Measurements from ENCODE around the gene THADA.

THADA gene

GRCh38 chr2:43383533-43383932, 212.3 kb downstream of the THADA start:
- Histone ChIP-seq H3K4me2 (ENCODE audit: low read length) (no peak overlapping the region), H4K20me1 (ENCODE audit: control insufficient read depth, insufficient read depth, low read depth, low read length) (no peaks in the 10 kb centered on the region), H3K9me2 (replicated peaks; ENCODE audit: control insufficient read depth, low read length) (no peaks in the 10 kb centered on the region), H3K9me3 (ENCODE audit: control insufficient read depth, insufficient read depth, low read length) (no peaks in the 10 kb centered on the region), H3K4me3 (ENCODE audit: low read length) (no peak overlapping the region), H3K27me3 (ENCODE audit: control insufficient read depth, low read length) (no peaks in the 10 kb centered on the region), H3K4me1 (ENCODE audit: control insufficient read depth, low read length) (no peaks in the 10 kb centered on the region), H3F3A (ENCODE audit: control insufficient read depth, insufficient read depth) (no peaks in the 10 kb centered on the region), H3K27ac (ENCODE audit: low read depth, low read length) (no peak overlapping the region), H3K36me3 (ENCODE audit: control insufficient read depth, low read length) (peaks cover 4% of the 10 kb centered on the region; the same call in 1 of the 2 replicates), H3K79me2 (ENCODE audit: control insufficient read depth, low read length) (no peaks in the 10 kb centered on the region)
- TF ChIP-seq EZH2phosphoT487 (IDR thresholded peaks at IDR 0.05; ENCODE audit: borderline replicate concordance, low read length), result no peak
- TF ChIP-seq, protein P1, sequence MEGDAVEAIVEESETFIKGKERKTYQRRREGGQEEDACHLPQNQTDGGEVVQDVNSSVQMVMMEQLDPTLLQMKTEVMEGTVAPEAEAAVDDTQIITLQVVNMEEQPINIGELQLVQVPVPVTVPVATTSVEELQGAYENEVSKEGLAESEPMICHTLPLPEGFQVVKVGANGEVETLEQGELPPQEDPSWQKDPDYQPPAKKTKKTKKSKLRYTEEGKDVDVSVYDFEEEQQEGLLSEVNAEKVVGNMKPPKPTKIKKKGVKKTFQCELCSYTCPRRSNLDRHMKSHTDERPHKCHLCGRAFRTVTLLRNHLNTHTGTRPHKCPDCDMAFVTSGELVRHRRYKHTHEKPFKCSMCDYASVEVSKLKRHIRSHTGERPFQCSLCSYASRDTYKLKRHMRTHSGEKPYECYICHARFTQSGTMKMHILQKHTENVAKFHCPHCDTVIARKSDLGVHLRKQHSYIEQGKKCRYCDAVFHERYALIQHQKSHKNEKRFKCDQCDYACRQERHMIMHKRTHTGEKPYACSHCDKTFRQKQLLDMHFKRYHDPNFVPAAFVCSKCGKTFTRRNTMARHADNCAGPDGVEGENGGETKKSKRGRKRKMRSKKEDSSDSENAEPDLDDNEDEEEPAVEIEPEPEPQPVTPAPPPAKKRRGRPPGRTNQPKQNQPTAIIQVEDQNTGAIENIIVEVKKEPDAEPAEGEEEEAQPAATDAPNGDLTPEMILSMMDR (IDR thresholded peaks at IDR 0.05; ENCODE audit: low read depth, low read length, poor library complexity, severe bottlenecking), result no peak

GRCh38 chr2:43379494-43379893, 216.3 kb downstream of the THADA start:
- Histone ChIP-seq H3K4me2 (ENCODE audit: low read length) (no peak overlapping the region), H3K4me1 (ENCODE audit: control insufficient read depth, low read length) (no peaks in the 10 kb centered on the region), H3K27ac (ENCODE audit: low read depth, low read length) (no peak overlapping the region), H3K9me3 (ENCODE audit: control insufficient read depth, insufficient read depth, low read length) (no peaks in the 10 kb centered on the region), H3K36me3 (ENCODE audit: control insufficient read depth, low read length) (peaks cover 4% of the 10 kb centered on the region; the same call in 1 of the 2 replicates), H3K4me3 (ENCODE audit: low read length) (no peak overlapping the region), H3K79me2 (ENCODE audit: control insufficient read depth, low read length) (no peaks in the 10 kb centered on the region), H4K20me1 (ENCODE audit: control insufficient read depth, insufficient read depth, low read depth, low read length) (no peaks in the 10 kb centered on the region), H3K9me2 (replicated peaks; ENCODE audit: control insufficient read depth, low read length) (no peaks in the 10 kb centered on the region), H3F3A (ENCODE audit: control insufficient read depth, insufficient read depth) (no peaks in the 10 kb centered on the region), H3K27me3 (ENCODE audit: control insufficient read depth, low read length) (no peaks in the 10 kb centered on the region)
- TF ChIP-seq, protein P1 (IDR thresholded peaks at IDR 0.05; ENCODE audit: low read depth, low read length, poor library complexity, severe bottlenecking), result no peak
- TF ChIP-seq EZH2phosphoT487 (IDR thresholded peaks at IDR 0.05; ENCODE audit: borderline replicate concordance, low read length), result no peak

DNA sequence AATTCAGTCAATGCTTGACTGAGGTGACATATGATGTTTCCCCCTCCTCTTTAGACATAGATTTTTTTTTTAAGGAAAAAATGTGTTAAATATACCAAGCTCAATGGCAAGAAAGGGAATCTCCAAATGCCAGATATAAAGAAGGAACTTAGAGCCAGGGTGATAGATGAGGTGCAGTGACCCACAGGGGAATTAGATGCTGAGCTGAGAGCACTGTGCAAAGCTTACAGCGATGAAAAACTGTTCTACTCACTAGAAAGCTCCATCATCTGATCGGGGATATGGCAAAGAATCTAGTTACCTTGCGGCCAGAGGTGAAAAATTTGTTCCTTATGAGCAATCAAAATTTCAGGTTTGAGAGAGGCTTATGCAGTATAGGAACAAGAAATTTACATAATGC, 218.5 kb downstream of the THADA start:
- H3K27ac ChIP-seq (ENCODE audit: low read depth, low read length), result no peak overlapping the region
- TF ChIP-seq EZH2phosphoT487 (IDR thresholded peaks at IDR 0.05; ENCODE audit: borderline replicate concordance, low read length), result no peak
- TF ChIP-seq, protein P1 (IDR thresholded peaks at IDR 0.05; ENCODE audit: low read depth, low read length, poor library complexity, severe bottlenecking), result no peak
- no peak overlapping the region for H3K4me3 ChIP-seq (ENCODE audit: low read length)
- no peaks in the 10 kb centered on the region for H4K20me1 ChIP-seq (ENCODE audit: control insufficient read depth, insufficient read depth, low read depth, low read length)
- no peak overlapping the region for H3K4me2 ChIP-seq (ENCODE audit: low read length)
- no peaks in the 10 kb centered on the region for H3K79me2 ChIP-seq (ENCODE audit: control insufficient read depth, low read length)
- H3K36me3 ChIP-seq (ENCODE audit: control insufficient read depth, low read length), result peaks cover 4% of the 10 kb centered on the region; the same call in 1 of the 2 replicates
- H3F3A ChIP-seq (ENCODE audit: control insufficient read depth, insufficient read depth), result no peaks in the 10 kb centered on the region
- H3K9me2 ChIP-seq (replicated peaks; ENCODE audit: control insufficient read depth, low read length), result no peaks in the 10 kb centered on the region
- H3K4me1 ChIP-seq (ENCODE audit: control insufficient read depth, low read length), result no peaks in the 10 kb centered on the region
- H3K9me3 ChIP-seq (ENCODE audit: control insufficient read depth, insufficient read depth, low read length), result no peaks in the 10 kb centered on the region
- H3K27me3 ChIP-seq (ENCODE audit: control insufficient read depth, low read length), result no peaks in the 10 kb centered on the region

Measured in DOHH2 (cell line).